ENCODE data around the gene VAX1. TPM values are rescaled to one million over a fixed set of nuclear protein-coding genes. Genes with fewer than 3 reads are reported as not detected.

VAX1 gene
- total and polyA plus RNA-seq, 2 experiments from 2014 or later = not detected

DNA sequence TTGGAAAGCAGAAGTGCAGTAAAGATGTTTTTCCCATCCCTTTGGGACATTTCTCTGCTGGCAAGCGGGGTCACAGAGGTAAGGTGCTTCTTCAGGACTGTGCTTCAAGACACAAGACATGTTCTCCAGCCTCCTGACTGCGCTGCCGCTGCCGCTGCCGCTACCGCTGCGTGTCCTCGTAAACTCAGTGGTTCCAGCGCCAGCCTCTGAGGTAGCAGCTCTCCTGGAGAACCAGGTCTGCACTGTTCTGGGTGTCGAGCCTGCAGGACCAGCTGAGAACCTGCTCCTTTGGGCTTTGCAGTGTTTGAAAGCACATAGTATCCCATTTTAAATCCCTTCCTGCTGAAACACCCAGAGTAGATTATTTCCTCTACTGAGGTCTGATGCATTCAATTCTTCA, 46.2 kb upstream of the VAX1 start:
- no peak for DNase-seq
- H2AFZ ChIP-seq = no peak overlapping the region
- peaks cover 16% of the 10 kb centered on the region for H3K27me3 ChIP-seq (replicated peaks; ENCODE audit: insufficient read depth)
- no peaks in the 10 kb centered on the region for H3K36me3 ChIP-seq (ENCODE audit: low read depth)
- no peak overlapping the region for H3K9ac ChIP-seq
- TF ChIP-seq EZH2 (IDR thresholded peaks at IDR 0.05; ENCODE audit: insufficient read depth, poor library complexity, severe bottlenecking) (no peak), EZH2phosphoT487 (IDR thresholded peaks at IDR 0.05; ENCODE audit: insufficient read depth, low read depth) (no peak)
- 83 to 91% methylated on average over 10 of the region's 10 CpGs for WGBS, 2 experiments (ENCODE audit: low coverage in 1 of 2, low lambda C conversion rate in 2 of 2, missing lambda C conversion rate in 2 of 2)
- H3K4me1 ChIP-seq (ENCODE audit: insufficient read depth) = peaks cover 7% of the 10 kb centered on the region
- no peak overlapping the region for H3K27ac ChIP-seq
- peaks cover 13% of the 10 kb centered on the region; the same call in 1 of the 2 replicates for H3F3A ChIP-seq (ENCODE audit: insufficient read depth)
- H3K9me3 ChIP-seq (ENCODE audit: low read depth) = no peaks in the 10 kb centered on the region
- in situ Hi-C loops (cut with MboI) = no loop called here
- no peak overlapping the region for H3K4me3 ChIP-seq
- no peak overlapping the region for H3K4me2 ChIP-seq (ENCODE audit: unreplicated experiment)
- H3K9me2 ChIP-seq (ENCODE audit: insufficient read depth) = no peaks in the 10 kb centered on the region
- H4K20me1 ChIP-seq (ENCODE audit: insufficient read depth) = no peaks in the 10 kb centered on the region
- no peaks in the 10 kb centered on the region for H3K79me2 ChIP-seq (ENCODE audit: insufficient read depth)

- Histone ChIP-seq H3K4me1 (ENCODE audit: insufficient read depth) (no peaks in the 10 kb centered on the region), H4K20me1 (ENCODE audit: insufficient read depth) (no peaks in the 10 kb centered on the region), H3F3A (ENCODE audit: insufficient read depth) (no peaks in the 10 kb centered on the region), H3K4me2 (ENCODE audit: unreplicated experiment) (no peak overlapping the region), H3K9me3 (ENCODE audit: low read depth) (no peaks in the 10 kb centered on the region), H3K27me3 (replicated peaks; ENCODE audit: insufficient read depth) (peaks cover 19% of the 10 kb centered on the region), H3K9ac (no peak overlapping the region), H3K27ac (no peak overlapping the region), H3K36me3 (ENCODE audit: low read depth) (no peaks in the 10 kb centered on the region), H3K79me2 (ENCODE audit: insufficient read depth) (no peaks in the 10 kb centered on the region), H2AFZ (no peak overlapping the region), H3K4me3 (no peak overlapping the region), H3K9me2 (ENCODE audit: insufficient read depth) (no peaks in the 10 kb centered on the region)
- in situ Hi-C loops (cut with MboI) = loop anchor here (5.0 to 10.0 kb wide), 2 partner anchors 386 to 503 kb away; no protein-coding TSS in a partner anchor
- WGBS, 2 experiments (ENCODE audit: low coverage in 1 of 2, low lambda C conversion rate in 2 of 2, missing lambda C conversion rate in 2 of 2) = 35 to 36% methylated on average over 3 of the region's 3 CpGs
- DNase-seq = no peak
- TF ChIP-seq EZH2phosphoT487 (IDR thresholded peaks at IDR 0.05; ENCODE audit: insufficient read depth, low read depth) (no peak), EZH2 (IDR thresholded peaks at IDR 0.05; ENCODE audit: insufficient read depth, poor library complexity, severe bottlenecking) (no peak)
These were observed 40.1 kb upstream of the VAX1 start for GRCh38 chr10:117178190-117178589.

DNA sequence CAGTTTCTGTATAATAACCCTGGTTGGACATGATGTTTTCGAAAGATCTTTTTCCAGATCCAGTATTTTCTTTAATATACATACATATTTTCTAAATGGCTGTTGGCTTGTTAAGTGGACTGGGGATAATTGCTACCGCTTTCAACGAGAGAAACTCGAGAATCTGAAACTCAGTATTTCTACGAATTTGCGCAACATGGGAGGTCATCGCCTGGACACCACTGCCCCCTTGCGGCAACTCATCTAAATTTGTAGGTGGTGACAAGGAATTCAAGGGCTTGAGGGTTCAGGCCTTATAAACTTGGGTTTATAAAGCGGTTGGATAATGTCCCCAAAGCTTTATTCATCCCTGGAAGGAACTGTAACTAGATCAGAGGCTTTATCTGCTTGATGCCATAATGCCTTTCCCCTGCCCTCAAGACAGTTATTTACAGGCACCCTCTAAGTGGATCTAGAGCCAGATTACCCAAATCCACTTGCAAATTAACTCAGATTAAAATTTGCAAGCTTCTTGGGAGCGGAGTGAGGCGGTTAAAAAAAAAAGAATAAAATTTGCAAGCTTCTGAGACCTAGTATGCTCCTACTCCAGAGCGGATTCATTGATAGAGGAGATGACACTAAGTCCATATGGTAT, 37.9 kb upstream of the VAX1 start:
- Histone ChIP-seq H3K9me3 (ENCODE audit: low read depth) (no peaks in the 10 kb centered on the region), H3K4me1 (ENCODE audit: insufficient read depth) (no peaks in the 10 kb centered on the region), H2AFZ (peak overlapping the region; percentile 88), H3K27ac (no peak overlapping the region), H3K9ac (no peak overlapping the region), H3K4me3 (peak overlapping the region; percentile 66), H3K9me2 (ENCODE audit: insufficient read depth) (no peaks in the 10 kb centered on the region), H3F3A (ENCODE audit: insufficient read depth) (no peaks in the 10 kb centered on the region), H3K36me3 (ENCODE audit: low read depth) (no peaks in the 10 kb centered on the region), H4K20me1 (ENCODE audit: insufficient read depth) (no peaks in the 10 kb centered on the region), H3K27me3 (replicated peaks; ENCODE audit: insufficient read depth) (peaks cover 35% of the 10 kb centered on the region), H3K4me2 (ENCODE audit: unreplicated experiment) (peak overlapping the region; percentile 98), H3K79me2 (ENCODE audit: insufficient read depth) (no peaks in the 10 kb centered on the region)
- in situ Hi-C loops (cut with MboI) = loop anchor here (5.0 to 10.0 kb wide), 2 partner anchors 384 to 501 kb away; no protein-coding TSS in a partner anchor
- WGBS, 2 experiments (ENCODE audit: low coverage in 1 of 2, low lambda C conversion rate in 2 of 2, missing lambda C conversion rate in 2 of 2) = 17 to 20% methylated on average over 12 of the region's 12 CpGs
- DNase-seq = peak; percentile 85
- TF ChIP-seq EZH2 (IDR thresholded peaks at IDR 0.05; ENCODE audit: insufficient read depth, poor library complexity, severe bottlenecking) = no peak

GRCh38 chr10:117175215-117175900, 37.3 kb upstream of the VAX1 start:
- in situ Hi-C loops (cut with MboI) = loop anchor here (5.0 to 10.0 kb wide), 2 partner anchors 383 to 501 kb away; no protein-coding TSS in a partner anchor

More at GRCh38 chr10:117175215-117175900, 37.3 kb upstream of the VAX1 start:
- no peaks in the 10 kb centered on the region for H3K36me3 ChIP-seq (ENCODE audit: low read depth)
- no peak overlapping the region for H3K27ac ChIP-seq
- H3F3A ChIP-seq (ENCODE audit: insufficient read depth) = no peaks in the 10 kb centered on the region
- no peaks in the 10 kb centered on the region for H4K20me1 ChIP-seq (ENCODE audit: insufficient read depth)
- no peaks in the 10 kb centered on the region for H3K4me1 ChIP-seq (ENCODE audit: insufficient read depth)
- 2 to 3% methylated on average over 45 to 46 of the region's 46 CpGs for WGBS, 2 experiments (ENCODE audit: low coverage in 1 of 2, low lambda C conversion rate in 2 of 2, missing lambda C conversion rate in 2 of 2)
- no peaks in the 10 kb centered on the region for H3K79me2 ChIP-seq (ENCODE audit: insufficient read depth)
- H3K9ac ChIP-seq = no peak overlapping the region
- peaks cover 42% of the 10 kb centered on the region for H3K27me3 ChIP-seq (replicated peaks; ENCODE audit: insufficient read depth)
- H3K4me2 ChIP-seq (ENCODE audit: unreplicated experiment) = peak overlapping the region; percentile 98
- H2AFZ ChIP-seq = peak overlapping the region; percentile 88
- no peaks in the 10 kb centered on the region for H3K9me3 ChIP-seq (ENCODE audit: low read depth)
- H3K9me2 ChIP-seq (ENCODE audit: insufficient read depth) = no peaks in the 10 kb centered on the region
- DNase-seq = no peak
- TF ChIP-seq EZH2 (IDR thresholded peaks at IDR 0.05; ENCODE audit: insufficient read depth, poor library complexity, severe bottlenecking) (no peak), EZH2phosphoT487 (IDR thresholded peaks at IDR 0.05; ENCODE audit: insufficient read depth, low read depth) (no peak)
- peak overlapping the region; percentile 66 for H3K4me3 ChIP-seq

Measured in GM23248 (cell line).